GM10248 (cell line): ENCODE measurements around the gene NUBP2.

ENCODE experiments used
- CTCF ChIA-PET: fragments of 300-600 bp; sonication (Branson Sonifier 250); formaldehyde crosslinking; extraction: SDS; loops from one replicate; lab custom pipeline; 2021; ENCODE audit warnings: antibody characterized with exemption; lab: Yijun Ruan, JAX
- POLR2A ChIA-PET: fragments of 350-650 bp; sonication (Branson Sonifier 250); formaldehyde crosslinking; extraction: SDS; loops from one replicate; lab custom pipeline; 2020; ENCODE audit warnings: antibody characterized with exemption; lab: Yijun Ruan, JAX
- DNase-seq: peaks from one replicate; pipeline ENCODE4 v3.0.0; 2012; ENCODE audit errors: extremely low spot score
- TF ChIP-seq, protein P1 (sequence below): IDR thresholded peaks from 2 replicates; pipeline ENCODE4 v1.5.1; 2012; ENCODE audit warnings: mild to moderate bottlenecking, low read depth; ENCODE audit errors: extremely low read depth, missing control alignments, control extremely low read depth

NUBP2 gene

DNA sequence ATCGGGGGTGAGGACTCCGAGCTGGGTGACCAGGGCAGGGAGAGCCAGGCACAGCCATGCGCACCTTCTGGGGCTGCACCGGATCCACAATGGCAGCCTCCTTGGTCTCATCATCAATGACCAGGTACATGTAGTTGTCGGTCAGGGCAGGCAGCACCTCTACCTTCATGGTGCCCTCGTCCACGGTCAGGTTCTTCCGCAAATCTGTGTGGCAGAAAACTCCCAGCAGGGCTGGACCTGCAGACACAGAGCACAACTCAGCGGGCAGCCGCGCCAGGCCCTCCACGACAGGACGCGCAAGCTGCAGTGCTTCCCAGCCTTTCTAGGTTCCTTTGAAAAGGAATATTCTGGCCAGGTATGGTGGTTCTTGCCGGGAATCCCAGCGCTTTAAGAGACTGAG is 40.0 kb downstream of the NUBP2 start:
- no peak for DNase-seq
- ChIA-PET POLR2A (interaction anchor here (0.7 kb wide), 1 partner anchor 40 kb away, joined by 5 read pairs; the partner anchor contains the start of genes NUBP2 and SPSB3), CTCF (interaction anchor here (1.6 kb wide), 1 partner anchor 9 kb away, joined by 4 read pairs; no protein-coding TSS in a partner anchor)
- TF ChIP-seq, protein P1, sequence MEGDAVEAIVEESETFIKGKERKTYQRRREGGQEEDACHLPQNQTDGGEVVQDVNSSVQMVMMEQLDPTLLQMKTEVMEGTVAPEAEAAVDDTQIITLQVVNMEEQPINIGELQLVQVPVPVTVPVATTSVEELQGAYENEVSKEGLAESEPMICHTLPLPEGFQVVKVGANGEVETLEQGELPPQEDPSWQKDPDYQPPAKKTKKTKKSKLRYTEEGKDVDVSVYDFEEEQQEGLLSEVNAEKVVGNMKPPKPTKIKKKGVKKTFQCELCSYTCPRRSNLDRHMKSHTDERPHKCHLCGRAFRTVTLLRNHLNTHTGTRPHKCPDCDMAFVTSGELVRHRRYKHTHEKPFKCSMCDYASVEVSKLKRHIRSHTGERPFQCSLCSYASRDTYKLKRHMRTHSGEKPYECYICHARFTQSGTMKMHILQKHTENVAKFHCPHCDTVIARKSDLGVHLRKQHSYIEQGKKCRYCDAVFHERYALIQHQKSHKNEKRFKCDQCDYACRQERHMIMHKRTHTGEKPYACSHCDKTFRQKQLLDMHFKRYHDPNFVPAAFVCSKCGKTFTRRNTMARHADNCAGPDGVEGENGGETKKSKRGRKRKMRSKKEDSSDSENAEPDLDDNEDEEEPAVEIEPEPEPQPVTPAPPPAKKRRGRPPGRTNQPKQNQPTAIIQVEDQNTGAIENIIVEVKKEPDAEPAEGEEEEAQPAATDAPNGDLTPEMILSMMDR = no peak

DNA sequence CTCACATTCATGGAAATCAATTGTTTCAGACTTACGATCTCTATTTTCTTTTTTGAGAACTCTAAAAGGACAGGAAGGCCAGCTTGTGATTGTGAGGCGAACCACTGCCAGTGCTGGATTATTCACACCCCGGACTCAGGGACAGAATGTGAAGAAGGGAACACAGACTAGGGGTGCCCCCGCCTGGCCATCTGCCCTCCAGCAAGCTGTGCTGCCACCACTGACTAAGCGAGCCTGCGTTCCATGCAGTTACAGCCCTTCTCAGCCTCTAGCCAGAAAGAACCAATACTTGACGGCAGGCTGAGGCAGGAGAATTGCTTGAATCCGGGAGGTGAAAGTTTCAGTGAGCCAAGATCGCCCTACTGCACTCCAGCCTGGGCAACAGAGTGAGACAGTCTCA is 41.1 kb downstream of the NUBP2 start:
- ChIA-PET POLR2A (no interaction called here), CTCF (interaction anchor here (1.3 to 1.6 kb wide), 2 partner anchors 10 to 17 kb away, joined by 3 to 4 read pairs; no protein-coding TSS in a partner anchor)
- TF ChIP-seq, protein P1 = peak; percentile 15
- peak; percentile 39 for DNase-seq

DNA sequence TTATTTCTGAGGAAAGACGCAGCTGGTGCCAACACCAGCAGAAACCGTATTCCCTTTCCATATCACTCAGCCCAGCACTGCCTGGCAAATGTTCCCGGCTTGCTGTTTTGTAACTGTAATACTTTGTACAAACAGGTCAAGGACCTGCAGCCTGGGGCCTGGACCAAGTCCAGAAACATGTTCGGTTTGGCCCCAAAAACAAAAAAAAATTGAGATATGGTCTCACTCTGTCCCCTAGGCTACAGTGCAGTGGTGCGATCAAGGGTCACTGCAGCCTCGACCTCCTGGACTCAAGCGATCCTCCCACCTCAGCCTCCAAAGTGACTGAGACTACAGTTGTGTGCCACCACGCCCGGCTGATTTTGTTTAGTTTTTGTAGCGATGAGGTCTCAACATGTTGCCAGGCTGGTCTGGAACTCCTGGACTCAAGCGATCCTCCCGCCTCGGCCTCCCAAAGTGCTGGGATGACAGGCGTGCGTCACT is 42.7 kb downstream of the NUBP2 start:
- TF ChIP-seq, protein P1 = no peak
- ChIA-PET CTCF (interaction anchor here (1.0 kb wide), 1 partner anchor 43 kb away, joined by 3 read pairs; the partner anchor contains the start of genes NUBP2 and SPSB3), POLR2A (no interaction called here)
- no peak for DNase-seq

DNA sequence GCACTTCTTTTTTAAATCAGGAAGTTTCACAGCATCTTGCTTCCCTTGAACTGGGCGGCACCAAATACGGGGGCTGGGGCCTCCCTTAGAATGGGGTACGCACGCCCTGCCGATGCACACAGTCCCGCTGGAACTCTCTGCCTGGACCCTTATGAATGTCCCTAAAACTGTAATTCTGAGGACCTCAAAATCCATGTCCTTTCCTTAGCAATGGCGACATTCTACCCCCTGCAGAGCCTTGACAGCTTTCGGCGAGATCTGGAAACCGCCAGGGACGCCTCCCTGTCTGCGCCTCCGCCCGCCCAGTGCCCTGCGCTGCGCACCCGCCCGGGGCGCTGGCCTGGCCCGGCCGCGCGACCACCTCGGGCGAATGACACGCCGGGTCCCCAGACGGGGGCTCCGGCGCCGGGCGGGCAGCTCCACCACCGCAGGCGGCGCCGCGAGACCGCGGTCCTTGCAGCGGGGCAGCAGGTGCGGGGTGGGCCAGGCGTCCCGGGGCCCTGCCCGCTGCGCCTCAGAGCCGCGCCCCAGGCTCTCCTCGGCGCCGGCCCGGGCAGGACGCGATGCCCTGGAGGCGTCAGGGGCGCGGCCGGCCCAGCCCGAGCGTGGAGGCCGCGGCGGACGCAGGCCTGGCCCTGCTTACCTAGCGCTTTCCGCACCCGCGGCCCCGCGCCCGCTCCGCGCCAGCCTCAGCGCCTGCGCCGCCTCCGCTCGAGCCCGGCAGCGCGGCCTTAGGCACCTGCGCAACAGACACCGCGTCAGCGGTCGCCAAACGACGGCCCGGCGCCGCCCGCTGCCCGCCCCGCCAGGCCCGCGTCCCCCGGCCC is 43.3 kb downstream of the NUBP2 start:
- CTCF ChIA-PET = interaction anchor here (1.0 kb wide), 1 partner anchor 43 kb away, joined by 3 read pairs; the partner anchor contains the start of genes NUBP2 and SPSB3
- DNase-seq = peak; percentile 88
- TF ChIP-seq, protein P1 = no peak
- POLR2A ChIA-PET = no interaction called here

DNA sequence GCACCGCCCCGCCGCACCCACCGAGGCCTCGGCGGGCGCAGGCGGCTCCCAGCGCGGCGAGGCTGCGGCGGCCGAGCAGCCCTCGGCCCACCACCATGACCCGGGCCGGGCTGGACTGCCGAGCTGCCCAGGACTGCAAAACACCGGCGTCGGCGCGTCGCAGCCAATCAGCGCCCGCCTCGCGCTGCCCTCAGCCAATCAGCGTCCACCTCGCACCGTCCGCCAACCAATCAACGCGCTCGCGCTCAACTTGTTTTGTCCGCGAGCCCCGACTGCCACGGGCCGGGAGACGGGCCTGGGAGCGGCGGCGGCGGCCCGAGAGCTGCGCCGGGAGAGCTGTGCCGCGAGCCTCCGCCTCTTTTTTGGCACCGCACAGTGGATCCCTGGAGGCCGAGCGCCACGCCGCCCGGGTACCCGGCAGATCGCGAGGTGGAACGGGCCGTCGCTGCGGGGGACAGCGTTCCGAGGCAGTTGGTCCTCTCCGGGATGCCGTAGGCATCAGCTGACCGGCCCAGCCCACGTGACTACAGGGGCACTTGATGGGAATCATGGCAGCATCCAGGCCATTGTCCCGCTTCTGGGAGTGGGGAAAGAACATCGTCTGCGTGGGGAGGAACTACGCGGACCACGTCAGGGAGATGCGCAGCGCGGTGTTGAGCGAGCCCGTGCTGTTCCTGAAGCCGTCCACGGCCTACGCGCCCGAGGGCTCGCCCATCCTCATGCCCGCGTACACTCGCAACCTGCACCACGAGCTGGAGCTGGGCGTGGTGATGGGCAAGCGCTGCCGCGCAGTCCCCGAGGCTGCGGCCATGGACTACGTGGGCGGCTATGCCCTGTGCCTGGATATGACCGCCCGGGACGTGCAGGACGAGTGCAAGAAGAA is 44.2 kb downstream of the NUBP2 start, which contains the start of the genes FAHD1 and HAGH:
TSS of gene FAHD1 (plus strand) at position 516 of the 883 bp plus-strand sequence. CDS start at position 549, 33 bp downstream.
TSS of gene HAGH (minus strand) at position 135 of the 883 bp plus-strand sequence. CDS start at position 97, 38 bp downstream.
- POLR2A ChIA-PET = interaction anchor here (0.5 kb wide), 1 partner anchor 43 kb away, joined by 4 read pairs; no protein-coding TSS in a partner anchor
- TF ChIP-seq, protein P1 = no peak
- peak; percentile 99 for DNase-seq
- CTCF ChIA-PET = interaction anchor here (0.7 to 1.0 kb wide), 3 partner anchors 12 to 123 kb away, joined by 3 read pairs; partner anchors contain the start of gene MAPK8IP3
